Activated naive CD8-positive, alpha-beta T cell treated with anti-CD3 and anti-CD28 coated beads, Interleukin-2, amount 50 U/mL, for 24 hours (primary cell): Measurements from ENCODE around the gene GAB4.

Experiments used
- ATAC-seq: fragments of 150-1000 bp; cut with Tn5 transposase; one replicate; pipeline ENCODE4 v1.10.0; 2021
- DNase-seq: peaks from one replicate; pipeline ENCODE4 v3.0.0; 2021
- H3K27ac Mint-ChIP-seq: one replicate; pipeline ENCODE4 v1.8.0; 2021; ENCODE audit warnings: mild to moderate bottlenecking, mixed read lengths
- H3K27me3 Mint-ChIP-seq: one replicate; pipeline ENCODE4 v1.8.0; 2021; ENCODE audit warnings: mixed read lengths
- H3K36me3 Mint-ChIP-seq: one replicate; pipeline ENCODE4 v1.8.0; 2021; ENCODE audit warnings: low read depth, mixed read lengths
- H3K4me1 Mint-ChIP-seq: one replicate; pipeline ENCODE4 v1.8.0; 2021; ENCODE audit warnings: mixed read lengths
- H3K4me3 Mint-ChIP-seq: one replicate; pipeline ENCODE4 v1.8.0; 2021; ENCODE audit warnings: mild to moderate bottlenecking, moderate library complexity, mixed read lengths
- H3K9me3 Mint-ChIP-seq: one replicate; pipeline ENCODE4 v1.8.0; 2021; ENCODE audit warnings: mixed read lengths

GAB4 gene

DNA sequence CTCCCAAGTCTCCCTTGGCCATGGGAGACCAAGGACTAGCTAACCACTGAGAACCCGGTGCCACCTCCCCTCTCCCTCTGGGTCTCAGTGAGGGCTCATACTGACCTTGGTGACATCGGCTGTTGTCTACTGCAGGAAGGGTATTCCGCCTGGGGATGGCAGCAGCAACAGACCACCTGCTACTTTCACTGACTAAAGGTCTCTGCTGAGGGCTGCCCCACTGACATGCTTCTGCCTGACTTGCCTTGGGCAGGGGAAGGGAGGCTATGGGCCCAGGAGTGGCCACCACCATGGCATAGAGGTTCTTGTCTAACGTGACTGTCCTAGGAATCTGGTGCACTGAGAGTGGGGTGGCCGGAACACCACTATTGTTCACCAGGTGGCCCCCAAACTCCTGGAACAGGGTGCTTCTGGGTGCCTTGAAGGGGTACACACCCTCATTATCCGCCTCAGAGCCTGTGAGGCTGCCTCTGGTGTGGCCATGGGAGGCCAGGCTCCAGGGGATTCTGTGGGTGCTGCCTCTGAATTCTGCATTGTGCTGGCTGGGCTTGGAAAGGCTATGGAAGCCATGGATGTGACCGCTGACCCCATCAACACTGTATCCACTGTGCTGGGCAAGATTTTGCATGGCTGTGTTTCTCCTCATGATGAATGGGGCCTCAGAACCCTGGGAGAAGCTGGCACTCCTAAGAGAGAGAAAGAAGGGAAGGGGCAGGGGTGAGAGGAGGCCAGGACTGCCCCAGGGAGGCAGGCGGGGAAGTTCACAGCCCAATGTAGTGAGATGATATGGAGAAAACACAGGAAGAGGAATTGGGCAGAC is 38.3 kb downstream of the GAB4 start:
- H3K4me1 Mint-ChIP-seq, result peaks cover 4% of the 10 kb centered on the region
- H3K27ac Mint-ChIP-seq, result no peak overlapping the region
- H3K27me3 Mint-ChIP-seq, result peaks cover 1% of the 10 kb centered on the region
- DNase-seq (no peak), ATAC-seq (no peak)
- H3K36me3 Mint-ChIP-seq, result no peaks in the 10 kb centered on the region
- H3K4me3 Mint-ChIP-seq, result no peak overlapping the region
- no peaks in the 10 kb centered on the region for H3K9me3 Mint-ChIP-seq

DNA sequence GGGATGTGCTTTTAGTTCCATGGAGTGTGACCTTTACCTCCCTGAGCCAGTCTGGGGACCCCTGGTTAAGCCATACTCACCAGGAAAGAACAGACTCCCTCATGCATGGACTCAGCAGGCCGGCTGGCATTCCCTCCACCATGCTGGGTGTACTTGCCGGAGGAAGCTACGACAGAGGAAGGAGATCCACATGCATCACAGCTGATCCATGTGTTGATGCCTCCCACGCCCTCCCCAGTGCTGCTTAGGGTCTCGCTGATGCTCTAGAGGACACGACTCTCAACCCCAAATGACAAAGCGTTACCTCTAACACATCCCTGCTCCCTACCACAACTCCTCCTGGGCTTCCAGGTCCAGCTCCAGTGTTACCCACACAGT is 39.8 kb downstream of the GAB4 start:
- H3K36me3 Mint-ChIP-seq, result no peaks in the 10 kb centered on the region
- H3K9me3 Mint-ChIP-seq, result no peaks in the 10 kb centered on the region
- peaks cover 4% of the 10 kb centered on the region for H3K4me1 Mint-ChIP-seq
- DNase-seq (no peak), ATAC-seq (no peak)
- no peak overlapping the region for H3K27ac Mint-ChIP-seq
- no peak overlapping the region for H3K4me3 Mint-ChIP-seq
- peaks cover 1% of the 10 kb centered on the region for H3K27me3 Mint-ChIP-seq

DNA sequence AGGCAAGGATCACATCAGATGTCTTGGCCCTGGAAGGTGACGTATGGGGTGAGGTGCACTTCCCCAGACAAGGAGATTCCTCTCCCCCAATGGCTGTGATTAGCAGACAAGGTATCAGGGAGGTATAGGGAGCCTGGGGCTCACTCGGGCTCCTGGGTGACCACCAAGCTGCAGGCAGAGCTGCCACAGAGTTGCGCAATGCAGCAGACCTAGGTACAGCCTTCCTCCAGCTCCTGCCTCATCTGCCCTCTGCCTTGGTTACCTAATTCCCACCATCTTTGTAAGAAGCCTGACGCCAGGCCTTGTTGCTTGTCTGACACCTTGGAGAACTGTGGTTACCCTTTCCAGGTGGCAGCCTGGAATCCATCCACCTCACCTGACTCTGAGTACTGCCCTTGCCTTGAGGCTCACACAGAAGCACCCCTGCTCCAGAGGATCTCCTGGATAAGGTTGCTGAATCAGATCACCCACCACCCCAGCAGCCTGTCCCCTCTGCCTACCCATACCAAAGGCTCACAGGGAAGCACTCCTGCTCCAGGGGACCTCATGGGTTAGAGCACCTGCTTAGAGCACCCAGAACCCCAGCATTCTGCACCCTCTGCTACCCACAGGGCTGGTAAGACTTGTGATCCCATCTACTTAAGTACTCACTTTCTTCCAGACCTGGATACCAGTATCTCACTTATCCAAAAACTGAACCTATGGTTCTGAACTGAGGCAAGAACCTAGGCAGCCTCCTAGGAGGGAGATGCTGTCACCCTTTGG is 40.4 kb downstream of the GAB4 start:
- ATAC-seq, result no peak
- no peak overlapping the region for H3K4me3 Mint-ChIP-seq

DNA sequence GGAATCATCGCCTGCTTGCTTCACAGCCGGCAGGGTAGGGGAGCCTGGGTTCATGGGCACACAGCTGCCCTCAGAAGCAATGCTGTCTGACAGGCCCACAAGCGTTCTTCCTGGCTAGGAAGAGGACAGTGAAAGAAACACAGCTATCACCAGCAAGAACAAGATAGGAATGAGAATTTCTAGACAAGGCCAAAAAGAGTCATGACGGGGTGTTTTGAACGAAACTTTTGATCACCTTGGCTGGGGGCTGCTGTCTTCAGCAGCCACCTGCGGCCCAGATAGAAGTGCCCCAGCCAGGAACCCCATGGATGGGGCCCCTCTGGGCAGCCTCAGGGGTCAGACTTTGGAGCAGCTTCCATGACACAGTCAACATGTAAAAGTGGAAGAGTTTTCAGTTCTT is 41.8 kb downstream of the GAB4 start:
- Mint-ChIP-seq H3K27me3 (no peaks in the 10 kb centered on the region), H3K4me3 (no peak overlapping the region), H3K36me3 (no peaks in the 10 kb centered on the region), H3K9me3 (no peaks in the 10 kb centered on the region), H3K27ac (no peak overlapping the region), H3K4me1 (peaks cover 4% of the 10 kb centered on the region)
- ATAC-seq (no peak), DNase-seq (no peak)

More for the DNA sequence above, 40.4 kb downstream of the GAB4 start:
- Mint-ChIP-seq H3K27ac (no peak overlapping the region), H3K4me1 (peaks cover 4% of the 10 kb centered on the region), H3K36me3 (no peaks in the 10 kb centered on the region), H3K27me3 (peaks cover 1% of the 10 kb centered on the region), H3K9me3 (no peaks in the 10 kb centered on the region)
- no peak for DNase-seq

DNA sequence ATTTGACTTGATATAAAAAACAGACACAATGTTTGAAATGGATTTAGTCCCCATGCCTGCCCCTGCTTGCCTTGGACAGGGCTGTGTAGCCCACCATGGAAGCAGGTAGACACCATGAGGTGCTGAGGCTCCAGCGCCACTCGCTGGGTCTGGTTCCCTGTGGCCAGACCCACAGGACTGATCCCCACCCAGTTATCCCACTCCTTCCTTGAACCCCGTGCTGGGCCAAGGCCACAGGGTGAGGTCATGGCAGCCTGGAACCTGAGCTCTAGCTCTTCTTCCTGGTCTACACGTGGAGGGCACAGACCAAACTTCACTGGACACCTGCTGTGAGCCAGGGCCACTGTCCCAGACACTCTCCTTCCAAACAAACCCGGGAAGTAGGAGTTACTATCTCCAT is 42.5 kb downstream of the GAB4 start:
- Mint-ChIP-seq H3K4me1 (peaks cover 3% of the 10 kb centered on the region), H3K27ac (no peak overlapping the region)

DNA sequence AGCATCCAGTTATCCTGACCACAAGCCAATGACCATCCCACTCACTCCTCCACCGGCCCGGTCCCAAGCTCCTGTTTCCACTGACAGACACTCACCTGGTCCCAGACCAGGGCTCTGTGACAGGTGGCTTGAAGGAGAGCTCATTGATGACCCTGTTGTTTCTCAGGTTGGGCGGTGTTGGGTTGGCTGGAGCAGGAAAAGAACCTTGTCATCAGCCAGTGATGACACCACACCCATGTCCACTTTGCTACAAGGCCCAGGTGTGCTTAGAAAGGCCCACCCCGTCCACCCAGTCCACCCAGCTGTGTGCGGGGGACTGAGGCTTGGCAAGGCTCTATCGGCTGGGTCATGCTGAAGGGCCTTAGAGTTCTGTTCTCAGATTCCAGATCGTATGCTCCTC is 42.9 kb downstream of the GAB4 start:
- Mint-ChIP-seq H3K36me3 (no peaks in the 10 kb centered on the region), H3K4me1 (no peaks in the 10 kb centered on the region), H3K27ac (no peak overlapping the region), H3K4me3 (no peak overlapping the region), H3K27me3 (no peaks in the 10 kb centered on the region), H3K9me3 (no peaks in the 10 kb centered on the region)
- no peak for ATAC-seq
- DNase-seq, result no peak

More for the DNA sequence above, 42.5 kb downstream of the GAB4 start:
- no peaks in the 10 kb centered on the region for H3K9me3 Mint-ChIP-seq
- ATAC-seq (no peak), DNase-seq (no peak)
- H3K36me3 Mint-ChIP-seq, result no peaks in the 10 kb centered on the region
- no peaks in the 10 kb centered on the region for H3K27me3 Mint-ChIP-seq
- H3K4me3 Mint-ChIP-seq, result no peak overlapping the region

DNA sequence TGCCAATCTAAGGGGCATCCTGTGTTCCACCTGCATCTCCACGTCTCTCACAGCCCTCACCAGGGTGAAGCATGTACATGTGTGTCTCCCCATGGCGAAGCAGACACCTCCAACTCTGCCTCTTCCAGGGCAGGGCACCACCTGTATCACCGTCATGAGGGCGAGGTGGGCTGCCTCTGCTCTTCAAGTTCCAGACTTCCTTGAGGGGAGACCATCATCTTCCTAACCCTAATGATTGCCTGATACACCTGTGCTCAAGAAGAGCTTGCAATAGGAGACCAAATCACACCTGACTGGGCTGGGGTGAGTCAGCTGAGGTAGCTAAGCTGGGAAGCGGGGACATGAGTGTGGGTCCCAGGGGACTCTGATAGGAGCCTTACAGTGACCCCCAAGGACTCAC is 43.7 kb downstream of the GAB4 start:
- no peak overlapping the region for H3K4me3 Mint-ChIP-seq
- no peak overlapping the region for H3K27ac Mint-ChIP-seq
- H3K27me3 Mint-ChIP-seq, result no peaks in the 10 kb centered on the region
- DNase-seq (no peak), ATAC-seq (no peak)
- no peaks in the 10 kb centered on the region for H3K36me3 Mint-ChIP-seq
- no peaks in the 10 kb centered on the region for H3K9me3 Mint-ChIP-seq
- H3K4me1 Mint-ChIP-seq, result no peaks in the 10 kb centered on the region

DNA sequence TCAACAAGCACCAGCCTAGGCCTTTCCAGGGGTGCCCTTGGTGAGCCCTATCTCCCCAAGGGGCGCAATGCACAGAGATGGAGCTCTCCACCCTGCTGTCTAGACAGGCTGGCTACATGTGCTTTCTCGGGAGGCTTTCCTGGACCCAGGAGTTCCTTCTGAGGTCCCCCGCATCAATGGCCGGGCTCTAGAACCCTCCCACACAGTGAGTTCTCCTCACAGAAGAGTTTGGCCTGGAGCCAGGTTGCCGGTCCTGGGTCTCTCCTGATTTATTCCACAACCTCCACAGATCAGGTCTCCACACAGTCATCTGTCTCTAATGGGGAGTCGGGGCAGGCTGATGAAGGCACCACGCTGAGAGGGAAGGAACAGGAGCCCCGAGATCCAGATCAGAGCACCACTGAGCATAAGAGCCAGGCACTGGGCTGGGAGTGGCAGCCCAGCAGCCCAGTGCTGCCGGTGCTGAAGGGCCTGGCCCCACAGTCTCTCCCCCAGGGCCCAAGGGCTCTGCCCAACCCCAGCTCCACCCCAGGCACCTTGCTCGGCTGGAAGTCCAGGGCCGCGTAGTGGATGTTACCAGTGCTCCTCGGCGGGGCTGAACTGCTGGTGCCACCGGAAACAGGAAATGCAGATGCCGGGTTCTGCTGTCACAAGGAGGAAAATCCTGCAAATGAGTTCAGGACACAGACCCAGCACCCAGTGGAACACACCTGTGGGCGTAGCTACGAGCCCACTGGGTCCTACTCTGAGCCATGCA is 44.7 kb downstream of the GAB4 start:
- no peaks in the 10 kb centered on the region for H3K4me1 Mint-ChIP-seq

DNA sequence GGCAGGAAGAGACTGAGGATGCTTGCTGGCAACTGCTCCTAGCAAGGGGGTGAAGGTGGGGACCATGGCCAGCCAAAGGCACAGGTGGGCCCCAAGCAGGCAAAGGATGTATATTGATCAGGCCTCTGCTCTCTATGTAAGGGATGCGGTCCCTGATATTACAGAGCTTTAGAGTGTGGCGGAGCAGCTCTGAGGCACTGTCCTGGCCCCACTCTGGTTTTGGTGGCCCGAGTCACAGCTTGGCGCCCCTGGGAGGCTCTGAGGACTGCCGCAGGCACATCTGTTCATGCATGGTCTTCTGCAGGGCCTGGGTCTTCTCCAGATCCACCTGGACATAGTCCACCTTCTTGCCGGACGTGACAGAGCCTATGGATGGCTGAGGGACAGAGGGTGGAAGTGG is 45.5 kb downstream of the GAB4 start:
- Mint-ChIP-seq H3K4me3 (no peak overlapping the region), H3K9me3 (no peaks in the 10 kb centered on the region), H3K4me1 (no peaks in the 10 kb centered on the region), H3K27me3 (no peaks in the 10 kb centered on the region), H3K27ac (no peak overlapping the region), H3K36me3 (no peaks in the 10 kb centered on the region)
- DNase-seq, result no peak
- ATAC-seq, result no peak

More for the DNA sequence above, 44.7 kb downstream of the GAB4 start:
- H3K4me3 Mint-ChIP-seq, result no peak overlapping the region
- DNase-seq, result no peak
- H3K36me3 Mint-ChIP-seq, result no peaks in the 10 kb centered on the region
- ATAC-seq, result no peak
- H3K27ac Mint-ChIP-seq, result no peak overlapping the region
- H3K9me3 Mint-ChIP-seq, result no peaks in the 10 kb centered on the region
- H3K27me3 Mint-ChIP-seq, result no peaks in the 10 kb centered on the region

DNA sequence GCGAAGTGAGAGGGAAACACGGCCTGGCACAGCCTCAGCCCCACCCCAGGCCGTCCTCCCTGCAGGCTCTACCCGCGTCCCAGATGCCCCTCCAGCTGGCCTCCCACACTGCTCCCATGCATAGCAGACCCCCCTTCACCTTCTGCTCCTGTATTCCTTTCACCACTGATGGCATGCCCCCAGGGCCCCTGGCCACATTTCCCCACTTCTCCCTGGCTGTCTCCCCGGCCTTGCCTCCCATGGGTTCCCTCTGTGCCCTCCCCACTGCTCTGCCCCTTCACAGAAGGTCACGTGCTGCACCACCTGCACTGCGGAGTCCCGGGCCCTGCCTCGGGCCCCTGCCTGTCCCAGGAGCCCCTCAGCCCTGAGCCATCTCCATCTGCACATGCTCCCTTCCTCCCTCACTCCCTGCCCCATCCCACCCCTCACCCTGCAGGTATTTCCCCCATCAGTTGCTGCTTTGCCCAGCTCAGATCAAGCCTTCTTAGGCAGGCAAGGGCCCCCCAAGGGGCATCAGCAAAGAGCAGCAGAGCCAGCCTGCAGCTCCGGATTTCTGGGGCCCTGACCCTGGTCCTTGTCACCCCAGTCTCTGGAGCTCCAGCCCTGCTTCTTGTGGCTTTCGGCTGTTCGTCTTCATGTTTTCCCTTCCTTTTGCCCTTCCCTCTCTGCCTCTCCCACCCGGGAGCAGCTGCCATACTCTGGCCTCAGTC is 46.4 kb downstream of the GAB4 start:
- no peaks in the 10 kb centered on the region for H3K4me1 Mint-ChIP-seq
- no peaks in the 10 kb centered on the region for H3K27me3 Mint-ChIP-seq
- no peak overlapping the region for H3K27ac Mint-ChIP-seq
- H3K4me3 Mint-ChIP-seq, result no peak overlapping the region
- no peak for DNase-seq
- H3K9me3 Mint-ChIP-seq, result no peaks in the 10 kb centered on the region
- no peak for ATAC-seq
- no peaks in the 10 kb centered on the region for H3K36me3 Mint-ChIP-seq

DNA sequence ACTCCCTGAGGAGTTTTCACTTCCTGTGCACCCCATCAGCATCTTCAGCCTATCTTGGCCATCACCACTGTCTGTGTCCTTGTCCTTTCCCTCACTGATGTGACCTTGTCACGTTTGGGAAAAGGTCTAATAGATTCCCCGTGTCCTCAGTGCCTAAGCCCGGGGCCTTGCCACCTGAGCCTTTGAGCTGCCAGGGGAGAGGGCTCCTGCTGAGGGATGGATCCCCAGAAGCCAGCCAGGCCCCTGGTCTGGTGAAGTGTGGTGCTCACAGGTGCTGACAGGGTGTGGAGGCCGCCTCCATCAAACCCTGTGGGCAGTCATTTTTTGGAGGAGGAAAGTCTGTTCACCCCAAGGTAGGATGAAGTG is 47.2 kb downstream of the GAB4 start:
- H3K4me3 Mint-ChIP-seq, result no peak overlapping the region
- DNase-seq, result no peak
- ATAC-seq, result no peak
- H3K9me3 Mint-ChIP-seq, result no peaks in the 10 kb centered on the region
- no peaks in the 10 kb centered on the region for H3K36me3 Mint-ChIP-seq
- H3K27ac Mint-ChIP-seq, result no peak overlapping the region
- H3K4me1 Mint-ChIP-seq, result no peaks in the 10 kb centered on the region
- no peaks in the 10 kb centered on the region for H3K27me3 Mint-ChIP-seq

DNA sequence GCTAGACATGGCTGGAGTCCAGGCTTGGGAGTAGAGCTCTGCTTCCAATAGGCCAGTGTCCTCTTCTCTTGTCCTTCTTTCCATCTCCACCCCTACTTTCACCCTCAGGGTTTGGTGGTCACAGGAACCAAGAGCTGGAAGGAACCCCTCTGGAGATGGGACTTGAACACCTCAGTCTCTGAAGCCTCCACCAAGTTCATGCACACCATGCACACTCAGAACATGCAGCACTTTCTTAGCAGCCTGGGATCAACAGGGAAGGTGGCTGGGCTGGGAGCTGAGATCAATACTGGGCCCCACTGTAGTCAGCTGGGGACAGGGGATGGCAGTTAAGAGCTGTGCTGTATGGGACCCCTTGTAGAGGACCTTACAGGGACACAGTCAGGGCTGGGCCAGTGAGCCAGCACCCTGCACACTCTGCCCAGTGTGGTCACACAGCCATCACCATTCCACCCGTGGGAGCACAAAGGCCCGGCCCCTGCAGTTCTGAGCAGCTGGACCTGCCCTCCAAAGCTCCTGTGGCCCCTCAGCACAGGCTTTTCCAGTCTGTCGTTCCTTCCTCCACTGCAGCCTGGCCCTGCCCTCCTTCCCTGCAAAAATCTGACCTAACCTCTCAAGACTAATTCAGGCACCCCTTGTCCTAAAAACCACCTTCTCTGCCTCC is 47.7 kb downstream of the GAB4 start:
- Mint-ChIP-seq H3K36me3 (no peaks in the 10 kb centered on the region), H3K27ac (no peak overlapping the region), H3K4me1 (peaks cover 4% of the 10 kb centered on the region), H3K9me3 (no peaks in the 10 kb centered on the region), H3K4me3 (no peak overlapping the region), H3K27me3 (no peaks in the 10 kb centered on the region)
- ATAC-seq (no peak), DNase-seq (no peak)

DNA sequence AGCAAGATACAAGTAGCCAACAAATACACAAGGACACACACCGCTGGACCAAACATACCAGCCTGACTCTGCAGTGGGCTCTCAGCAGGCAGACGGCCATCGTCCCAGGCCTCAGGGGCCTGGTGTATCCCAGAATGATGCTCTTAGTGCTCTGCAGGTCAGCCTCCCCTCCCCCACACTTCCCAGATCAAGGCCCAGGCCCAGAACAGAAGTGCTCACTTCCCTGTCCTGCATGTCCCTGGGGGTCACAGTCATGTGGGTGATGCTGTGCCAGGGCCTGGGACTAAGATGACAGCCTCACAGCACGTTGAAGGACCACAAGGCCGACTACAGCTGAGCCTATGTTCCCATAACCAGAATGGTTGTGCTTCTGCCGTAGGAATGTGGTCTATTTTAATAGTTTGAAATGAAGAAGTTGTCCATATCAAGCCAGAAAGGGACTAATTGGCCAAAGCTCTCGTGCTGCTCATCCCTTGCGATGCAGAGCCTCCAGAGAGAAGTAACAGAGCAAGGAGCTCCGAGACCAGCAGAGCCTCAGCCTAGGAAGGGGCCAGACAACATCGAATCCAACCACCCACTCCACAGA is 48.6 kb downstream of the GAB4 start:
- Mint-ChIP-seq H3K36me3 (no peaks in the 10 kb centered on the region), H3K4me3 (no peak overlapping the region), H3K4me1 (peaks cover 4% of the 10 kb centered on the region), H3K27me3 (no peaks in the 10 kb centered on the region), H3K27ac (no peak overlapping the region), H3K9me3 (no peaks in the 10 kb centered on the region)
- ATAC-seq, result no peak
- no peak for DNase-seq

DNA sequence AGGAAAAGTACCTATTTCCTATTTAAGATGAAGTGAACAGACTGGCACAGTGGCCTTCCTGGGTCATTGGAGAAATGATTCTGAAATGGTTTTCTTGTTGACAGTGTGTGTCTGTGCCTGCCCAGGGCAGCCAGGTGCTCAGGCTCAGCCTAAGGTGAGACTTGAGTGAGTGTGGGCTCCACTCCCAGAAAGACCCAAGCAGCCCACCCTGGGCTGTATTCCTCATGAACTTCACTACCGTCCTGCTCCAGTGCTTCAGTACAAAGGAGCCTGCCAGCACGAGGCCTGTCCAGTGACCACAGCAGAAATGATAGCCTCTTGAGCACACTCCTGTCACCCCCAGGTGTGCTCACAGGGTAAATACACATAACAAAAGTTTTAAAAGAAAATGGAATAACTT is 49.5 kb downstream of the GAB4 start:
- ATAC-seq (no peak), DNase-seq (no peak)
- H3K4me3 Mint-ChIP-seq, result no peak overlapping the region
- H3K27ac Mint-ChIP-seq, result no peak overlapping the region
- H3K4me1 Mint-ChIP-seq, result peaks cover 4% of the 10 kb centered on the region
- H3K27me3 Mint-ChIP-seq, result no peaks in the 10 kb centered on the region
- no peaks in the 10 kb centered on the region for H3K9me3 Mint-ChIP-seq
- no peaks in the 10 kb centered on the region for H3K36me3 Mint-ChIP-seq
